Skeletal muscle satellite cell (primary cell): ENCODE data around the gene CSGALNACT2.

Experiments
- H3K27me3 ChIP-seq: 2 replicates; pipeline ENCODE4 v1.7.0; 2013; ENCODE audit warnings: low read length; ENCODE audit not compliant: control insufficient read depth, insufficient read depth
- H3K36me3 ChIP-seq: 2 replicates; pipeline ENCODE4 v1.7.0; 2013; ENCODE audit warnings: mild to moderate bottlenecking, control low read depth, low read length; ENCODE audit not compliant: insufficient read depth
- H3K4me1 ChIP-seq: 2 replicates; pipeline ENCODE4 v1.7.0; 2013; ENCODE audit warnings: low read length; ENCODE audit not compliant: control insufficient read depth, insufficient read depth
- H3K4me2 ChIP-seq: 2 replicates; pipeline ENCODE4 v1.7.0; 2013; ENCODE audit warnings: mild to moderate bottlenecking, low read length
- H3K4me3 ChIP-seq: 2 replicates; pipeline ENCODE4 v1.7.0; 2013; ENCODE audit warnings: low read length
- H3K9ac ChIP-seq: 2 replicates; pipeline ENCODE4 v1.7.0; 2013; ENCODE audit warnings: mild to moderate bottlenecking, low read depth, low read length, moderate library complexity
- H3K9me3 ChIP-seq: replicated peaks from 2 replicates; pipeline ENCODE4 v1.7.0; 2013; ENCODE audit warnings: mild to moderate bottlenecking, control low read depth, low read length

CSGALNACT2 gene

GRCh38 chr10:43156590-43157341 is 18.5 kb downstream of the CSGALNACT2 start:
- Histone ChIP-seq H3K9ac (no peak overlapping the region), H3K36me3 (peaks cover 20% of the 10 kb centered on the region), H3K9me3 (no peaks in the 10 kb centered on the region), H3K4me2 (no peak overlapping the region), H3K27me3 (no peaks in the 10 kb centered on the region), H3K4me3 (no peak overlapping the region), H3K4me1 (peaks cover 56% of the 10 kb centered on the region)

GRCh38 chr10:43158636-43159035 is 20.4 kb downstream of the CSGALNACT2 start:
- H3K4me3 ChIP-seq, result no peak overlapping the region
- H3K9me3 ChIP-seq, result no peaks in the 10 kb centered on the region
- no peaks in the 10 kb centered on the region for H3K27me3 ChIP-seq
- H3K4me1 ChIP-seq, result peaks cover 63% of the 10 kb centered on the region
- no peak overlapping the region for H3K4me2 ChIP-seq
- no peak overlapping the region for H3K9ac ChIP-seq
- peaks cover 37% of the 10 kb centered on the region for H3K36me3 ChIP-seq

DNA sequence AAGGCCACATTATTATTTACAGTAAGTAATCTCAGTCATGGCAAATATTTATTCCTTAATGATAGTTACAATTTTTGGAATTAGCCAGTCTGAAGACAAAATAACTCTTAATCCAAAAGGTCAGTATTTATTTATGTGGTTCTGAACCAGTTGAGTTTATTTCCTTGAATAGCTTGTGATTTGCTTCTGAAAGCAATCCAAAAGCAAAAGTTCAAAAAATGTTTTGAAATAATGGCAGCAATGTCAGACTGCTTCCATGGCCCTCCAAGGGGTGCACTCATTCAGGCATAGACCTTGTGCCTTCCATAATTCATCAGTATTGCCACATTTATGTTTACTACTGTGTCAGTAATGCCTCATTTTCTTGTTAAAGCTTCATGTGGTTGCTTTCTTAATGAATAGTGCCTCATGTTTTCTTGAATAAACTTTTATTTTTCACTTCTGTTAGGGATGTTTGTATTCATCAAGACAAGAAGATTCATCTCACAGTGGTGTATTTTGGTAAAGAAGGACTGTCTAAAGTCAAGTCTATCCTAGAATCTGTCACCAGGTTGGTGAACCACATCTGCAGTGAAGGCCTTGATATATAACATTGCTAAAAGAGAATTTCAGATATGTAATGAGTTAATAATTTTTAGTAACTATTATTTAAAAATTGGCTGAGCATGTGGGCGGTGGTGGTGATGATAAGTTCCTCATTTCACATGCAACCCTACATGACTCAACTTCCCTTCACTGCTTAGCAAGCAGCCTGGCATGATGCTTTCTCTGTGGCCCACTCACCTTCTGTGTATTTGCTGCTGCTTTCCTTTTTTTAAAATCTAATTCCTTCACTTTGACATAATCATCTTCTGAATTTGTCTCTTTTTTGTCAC is 22.0 kb downstream of the CSGALNACT2 start:
- Histone ChIP-seq H3K9me3 (no peaks in the 10 kb centered on the region), H3K36me3 (peaks cover 39% of the 10 kb centered on the region), H3K27me3 (no peaks in the 10 kb centered on the region), H3K4me1 (peaks cover 57% of the 10 kb centered on the region), H3K4me2 (peak overlapping the region; percentile 50), H3K9ac (peak overlapping the region; percentile 54), H3K4me3 (peak overlapping the region; percentile 16)

GRCh38 chr10:43160921-43161255 is 22.6 kb downstream of the CSGALNACT2 start:
- peak overlapping the region; percentile 50 for H3K4me2 ChIP-seq
- H3K27me3 ChIP-seq, result no peaks in the 10 kb centered on the region
- no peaks in the 10 kb centered on the region for H3K9me3 ChIP-seq
- no peak overlapping the region for H3K4me3 ChIP-seq
- peaks cover 56% of the 10 kb centered on the region for H3K4me1 ChIP-seq
- H3K36me3 ChIP-seq, result peaks cover 37% of the 10 kb centered on the region
- peak overlapping the region; percentile 32 for H3K9ac ChIP-seq

GRCh38 chr10:43162604-43163003 is 24.4 kb downstream of the CSGALNACT2 start:
- Histone ChIP-seq H3K9ac (no peak overlapping the region), H3K4me2 (no peak overlapping the region), H3K4me3 (no peak overlapping the region), H3K27me3 (no peaks in the 10 kb centered on the region), H3K4me1 (peaks cover 57% of the 10 kb centered on the region), H3K36me3 (peaks cover 41% of the 10 kb centered on the region), H3K9me3 (no peaks in the 10 kb centered on the region)

GRCh38 chr10:43166207-43166879 is 28.1 kb downstream of the CSGALNACT2 start:
- Histone ChIP-seq H3K27me3 (no peaks in the 10 kb centered on the region), H3K9me3 (no peaks in the 10 kb centered on the region), H3K4me3 (no peak overlapping the region), H3K36me3 (peaks cover 61% of the 10 kb centered on the region), H3K9ac (no peak overlapping the region), H3K4me1 (peaks cover 34% of the 10 kb centered on the region), H3K4me2 (no peak overlapping the region)

GRCh38 chr10:43166880-43167497 is 28.7 kb downstream of the CSGALNACT2 start:
- H3K36me3 ChIP-seq, result peaks cover 59% of the 10 kb centered on the region
- H3K9me3 ChIP-seq, result no peaks in the 10 kb centered on the region
- H3K4me1 ChIP-seq, result peaks cover 32% of the 10 kb centered on the region
- H3K9ac ChIP-seq, result no peak overlapping the region
- no peak overlapping the region for H3K4me2 ChIP-seq
- no peak overlapping the region for H3K4me3 ChIP-seq
- no peaks in the 10 kb centered on the region for H3K27me3 ChIP-seq

- Histone ChIP-seq H3K9ac (no peak overlapping the region), H3K4me2 (no peak overlapping the region), H3K9me3 (no peaks in the 10 kb centered on the region), H3K4me1 (peaks cover 27% of the 10 kb centered on the region), H3K27me3 (no peaks in the 10 kb centered on the region), H3K36me3 (peaks cover 58% of the 10 kb centered on the region), H3K4me3 (no peak overlapping the region)
Measured at GRCh38 chr10:43167498-43167889, 29.2 kb downstream of the CSGALNACT2 start.

DNA sequence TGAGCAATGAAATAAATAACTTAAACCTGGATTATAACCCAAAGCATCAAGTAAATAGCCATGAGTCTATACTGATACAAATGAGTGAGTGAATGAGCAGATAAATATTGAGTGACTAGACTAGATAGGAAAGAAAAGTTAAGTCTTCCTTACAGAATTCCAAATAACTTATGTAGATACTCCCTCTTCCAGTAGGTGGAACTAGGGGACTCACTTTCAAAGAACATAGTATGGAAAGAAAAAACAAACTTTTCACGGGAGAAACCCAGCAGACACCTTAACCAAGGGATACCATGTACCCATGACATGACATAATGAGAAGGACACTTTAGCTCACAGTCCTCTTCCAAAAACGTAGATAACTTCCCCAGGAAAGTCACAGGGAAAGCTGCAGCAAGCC is 32.2 kb downstream of the CSGALNACT2 start:
- peaks cover 61% of the 10 kb centered on the region for H3K36me3 ChIP-seq
- H3K9ac ChIP-seq, result no peak overlapping the region
- H3K4me2 ChIP-seq, result no peak overlapping the region
- no peaks in the 10 kb centered on the region for H3K27me3 ChIP-seq
- H3K4me3 ChIP-seq, result no peak overlapping the region
- peaks cover 20% of the 10 kb centered on the region for H3K4me1 ChIP-seq
- no peaks in the 10 kb centered on the region for H3K9me3 ChIP-seq

- no peak overlapping the region for H3K4me2 ChIP-seq
- no peaks in the 10 kb centered on the region for H3K9me3 ChIP-seq
- no peak overlapping the region for H3K4me3 ChIP-seq
- H3K27me3 ChIP-seq, result no peaks in the 10 kb centered on the region
- H3K4me1 ChIP-seq, result peaks cover 5% of the 10 kb centered on the region
- peaks cover 74% of the 10 kb centered on the region for H3K36me3 ChIP-seq
- H3K9ac ChIP-seq, result no peak overlapping the region
Measured at GRCh38 chr10:43172645-43173044, 34.4 kb downstream of the CSGALNACT2 start.

DNA sequence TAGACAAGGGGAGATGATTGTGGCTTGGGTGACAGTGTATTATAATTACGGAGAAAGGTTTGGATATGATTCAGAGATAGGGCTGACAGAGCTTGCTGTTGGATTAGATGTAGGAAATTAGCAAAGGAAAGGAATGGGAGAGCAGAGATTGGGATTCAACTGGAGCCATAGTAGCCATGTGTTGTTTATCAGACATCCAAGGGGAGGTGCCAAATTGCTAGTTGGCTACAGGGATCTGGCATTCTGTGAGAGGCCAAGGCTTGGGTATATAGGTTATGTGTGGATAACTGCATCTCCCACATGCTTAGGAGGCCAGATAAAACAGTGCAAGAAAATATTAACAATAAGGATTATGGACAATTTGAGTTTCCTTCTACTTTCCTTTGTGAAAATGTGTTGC is 34.9 kb downstream of the CSGALNACT2 start:
- Histone ChIP-seq H3K4me1 (peaks cover 5% of the 10 kb centered on the region), H3K9me3 (no peaks in the 10 kb centered on the region), H3K4me2 (no peak overlapping the region), H3K4me3 (no peak overlapping the region), H3K27me3 (no peaks in the 10 kb centered on the region), H3K36me3 (peaks cover 78% of the 10 kb centered on the region), H3K9ac (no peak overlapping the region)
